HG03558 (cell line): ENCODE measurements around the gene IL1F10.

Experiments
- ATAC-seq: cut with Tn5 transposase; IDR thresholded peaks from one replicate; pipeline ENCODE4 v1.9.1; 2021; ENCODE audit warnings: moderate number of reproducible peaks; ENCODE audit not compliant: unreplicated experiment; ENCODE audit errors: extremely low read depth

Gene IL1F10

GRCh38 chr2:113058411-113058994 is 9.3 kb upstream of the IL1F10 start:
- no peak for ATAC-seq

- no peak for ATAC-seq
These were observed 8.5 kb upstream of the IL1F10 start, which contains the start of gene IL36RN for GRCh38 chr2:113058998-113059960. Gene IL36RN, plus strand, starts transcription at chr2:113059198. Its CDS starts 241 bp downstream, at chr2:113059439.

- ATAC-seq: no peak
These were observed 7.4 kb upstream of the IL1F10 start for GRCh38 chr2:113060396-113060795.

- no peak for ATAC-seq
These were observed 7.0 kb upstream of the IL1F10 start for GRCh38 chr2:113060796-113061195.

- no peak for ATAC-seq
These were observed 6.5 kb upstream of the IL1F10 start for GRCh38 chr2:113061241-113061640.

GRCh38 chr2:113061896-113062770 is 5.6 kb upstream of the IL1F10 start:
- no peak for ATAC-seq

- no peak for ATAC-seq
These were observed 3.5 kb upstream of the IL1F10 start for GRCh38 chr2:113064281-113064680.

- ATAC-seq: no peak
These were observed 2.9 kb upstream of the IL1F10 start for GRCh38 chr2:113064898-113065297.

- no peak for ATAC-seq
These were observed 479 bp downstream of the IL1F10 start for GRCh38 chr2:113068249-113068648.

GRCh38 chr2:113068706-113069485 is 1.1 kb downstream of the IL1F10 start:
- ATAC-seq: no peak

GRCh38 chr2:113069676-113070605 is 2.2 kb downstream of the IL1F10 start:
- no peak for ATAC-seq

- ATAC-seq: no peak
These were observed 2.8 kb downstream of the IL1F10 start for GRCh38 chr2:113070606-113070975.

GRCh38 chr2:113072584-113072983 is 4.8 kb downstream of the IL1F10 start:
- no peak for ATAC-seq

GRCh38 chr2:113073325-113073834 is 5.6 kb downstream of the IL1F10 start:
- no peak for ATAC-seq

GRCh38 chr2:113075030-113075429 is 7.3 kb downstream of the IL1F10 start:
- no peak for ATAC-seq

- ATAC-seq: no peak
These were observed 7.8 kb downstream of the IL1F10 start for GRCh38 chr2:113075600-113075999.

- no peak for ATAC-seq
These were observed 9.3 kb downstream of the IL1F10 start for GRCh38 chr2:113076954-113077669.

- no peak for ATAC-seq
These were observed 10.2 kb downstream of the IL1F10 start for GRCh38 chr2:113077921-113078320.
